Cardiac fibroblast (primary cell): Measurements from ENCODE around the gene ACP4.
A peak's percentile ranks its signal among the peaks of the same experiment; 100 is the strongest.
"Not testable (repeated sequence)": the region's sequence is repeated elsewhere in the genome, so short reads cannot be mapped to it uniquely, and the experiment has no call there.

Experiments used
- DNase-seq, 2 donors: peaks; one replicate each; pipeline versions ENCODE4 v3.0.0 to v3.0.0-alpha.2; 2010; ENCODE audit warnings: low read depth in 2 of 2
- H3K4me3 ChIP-seq, 2 donors: replicated peaks in 1 of 2; 1 replicate in 1 of 2; 2 replicates in 1 of 2; pipeline ENCODE4 v1.5.1; 2011; ENCODE audit warnings: low read depth in 2 of 2, low read length in 2 of 2, mild to moderate bottlenecking in 2 of 2, moderate library complexity in 1 of 2
- TF ChIP-seq, protein P1 (sequence below): IDR thresholded peaks from one replicate; pipeline ENCODE4 v1.5.1; 2011; ENCODE audit warnings: low read depth, mild to moderate bottlenecking, low read length, inconsistent platforms

ACP4 gene

DNA sequence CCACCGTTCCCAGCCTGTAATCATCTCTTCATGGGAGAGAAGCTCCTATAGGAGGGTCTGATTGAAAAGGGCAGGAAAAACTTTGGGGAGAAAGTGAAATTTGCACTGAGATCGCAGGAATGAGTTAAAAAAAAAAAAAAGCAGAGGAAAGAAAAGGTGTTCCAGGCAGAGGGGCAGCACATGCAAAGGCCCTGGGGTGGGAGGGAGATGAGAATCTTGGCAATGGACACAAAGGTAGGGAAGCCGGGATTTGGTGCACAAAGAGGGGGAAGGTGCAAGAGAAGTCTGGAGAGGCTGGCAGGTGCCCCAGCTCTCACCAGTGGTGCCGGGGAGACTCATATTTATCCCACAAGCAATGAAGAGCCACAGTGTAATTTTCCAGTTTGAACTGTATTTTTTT, 36.3 kb upstream of the ACP4 start:
- no peak for DNase-seq
- H3K4me3 ChIP-seq, result no peak overlapping the region
- TF ChIP-seq, protein P1, sequence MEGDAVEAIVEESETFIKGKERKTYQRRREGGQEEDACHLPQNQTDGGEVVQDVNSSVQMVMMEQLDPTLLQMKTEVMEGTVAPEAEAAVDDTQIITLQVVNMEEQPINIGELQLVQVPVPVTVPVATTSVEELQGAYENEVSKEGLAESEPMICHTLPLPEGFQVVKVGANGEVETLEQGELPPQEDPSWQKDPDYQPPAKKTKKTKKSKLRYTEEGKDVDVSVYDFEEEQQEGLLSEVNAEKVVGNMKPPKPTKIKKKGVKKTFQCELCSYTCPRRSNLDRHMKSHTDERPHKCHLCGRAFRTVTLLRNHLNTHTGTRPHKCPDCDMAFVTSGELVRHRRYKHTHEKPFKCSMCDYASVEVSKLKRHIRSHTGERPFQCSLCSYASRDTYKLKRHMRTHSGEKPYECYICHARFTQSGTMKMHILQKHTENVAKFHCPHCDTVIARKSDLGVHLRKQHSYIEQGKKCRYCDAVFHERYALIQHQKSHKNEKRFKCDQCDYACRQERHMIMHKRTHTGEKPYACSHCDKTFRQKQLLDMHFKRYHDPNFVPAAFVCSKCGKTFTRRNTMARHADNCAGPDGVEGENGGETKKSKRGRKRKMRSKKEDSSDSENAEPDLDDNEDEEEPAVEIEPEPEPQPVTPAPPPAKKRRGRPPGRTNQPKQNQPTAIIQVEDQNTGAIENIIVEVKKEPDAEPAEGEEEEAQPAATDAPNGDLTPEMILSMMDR, result no peak

DNA sequence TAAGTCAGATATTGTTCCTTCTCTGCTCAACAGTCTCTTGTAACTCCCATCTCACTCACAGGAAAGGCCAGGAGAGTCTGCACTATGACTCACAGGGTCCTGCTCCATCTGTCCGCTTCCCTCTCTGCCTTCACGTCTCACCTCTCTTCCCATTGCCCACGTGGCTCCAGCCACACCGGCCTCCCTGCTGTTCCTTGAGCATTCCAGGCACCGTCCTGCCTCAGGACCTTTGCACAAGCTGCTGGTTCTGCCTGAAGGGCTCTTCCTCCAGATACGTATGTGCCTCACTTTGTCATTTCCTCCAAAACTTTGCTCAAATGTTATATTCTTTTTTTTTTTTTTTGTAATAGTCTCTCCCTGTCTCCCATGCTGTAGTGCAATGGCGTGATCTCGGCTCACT, 34.0 kb upstream of the ACP4 start:
- DNase-seq, H3K4me3 ChIP-seq: not testable (repeated sequence)

DNA sequence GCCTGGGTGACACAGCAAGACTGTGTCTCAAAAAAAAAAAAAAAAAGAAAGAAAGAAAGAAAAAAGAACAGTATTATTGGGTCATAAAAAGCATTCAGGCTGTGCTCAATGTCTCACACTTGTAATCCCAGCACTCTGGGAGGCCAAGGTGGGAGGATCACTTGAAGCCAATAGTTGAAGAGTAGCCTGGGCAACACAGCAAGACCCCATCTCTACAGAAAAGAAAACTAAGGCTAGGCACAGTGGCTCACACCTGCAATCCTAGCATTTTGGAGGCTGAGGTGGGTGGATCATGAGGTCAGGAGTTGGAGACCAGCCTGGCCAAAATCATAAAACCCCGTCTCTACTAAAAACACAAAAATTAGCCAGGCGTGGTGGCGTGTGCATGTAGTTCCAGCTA, 32.6 kb upstream of the ACP4 start:
- not testable (repeated sequence) for H3K4me3 ChIP-seq

DNA sequence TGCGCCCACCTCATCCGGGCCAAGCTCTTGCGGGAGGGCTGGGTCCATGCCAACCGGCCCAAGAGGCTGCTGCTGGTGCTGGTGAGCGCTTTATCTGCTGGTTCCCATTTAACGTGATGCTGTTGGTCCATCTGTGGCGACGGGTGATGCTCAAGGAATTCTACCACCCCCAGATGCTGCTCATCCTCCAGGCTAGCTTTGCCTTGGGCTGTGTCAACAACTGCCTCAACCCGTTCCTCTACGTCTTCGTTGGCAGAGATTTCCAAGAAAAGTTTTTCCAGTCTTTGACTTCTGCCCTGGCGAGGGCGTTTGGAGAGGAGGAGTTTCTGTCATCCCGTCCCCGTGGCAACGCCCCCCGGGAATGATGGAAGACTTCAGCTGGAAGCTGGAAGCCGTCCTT, 31.1 kb upstream of the ACP4 start:
- not testable (repeated sequence) for H3K4me3 ChIP-seq, DNase-seq

More for the DNA sequence above, 32.6 kb upstream of the ACP4 start:
- not testable (repeated sequence) for DNase-seq

DNA sequence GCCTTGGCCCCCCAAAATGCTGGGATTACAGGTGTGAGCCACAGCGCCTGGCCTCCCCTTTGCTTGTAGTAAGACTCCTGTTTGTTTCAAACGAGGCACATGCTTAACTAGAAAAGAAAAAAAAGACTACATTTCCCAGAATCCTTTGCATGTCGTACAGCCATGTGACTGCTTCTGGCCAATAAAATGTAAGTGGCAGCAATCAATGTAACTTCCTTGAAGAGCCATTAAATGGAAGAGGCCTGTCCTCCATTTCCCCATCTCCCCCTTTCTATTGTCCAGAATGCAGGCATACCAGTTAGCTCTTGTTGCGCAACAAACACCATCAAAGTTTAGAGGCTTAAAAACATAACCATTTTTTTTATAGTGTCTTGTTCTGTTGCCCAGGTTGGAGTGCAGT, 30.3 kb upstream of the ACP4 start:
- TF ChIP-seq, protein P1, result no peak
- H3K4me3 ChIP-seq, result no peak overlapping the region
- DNase-seq, result peak; percentile 28 to 48

DNA sequence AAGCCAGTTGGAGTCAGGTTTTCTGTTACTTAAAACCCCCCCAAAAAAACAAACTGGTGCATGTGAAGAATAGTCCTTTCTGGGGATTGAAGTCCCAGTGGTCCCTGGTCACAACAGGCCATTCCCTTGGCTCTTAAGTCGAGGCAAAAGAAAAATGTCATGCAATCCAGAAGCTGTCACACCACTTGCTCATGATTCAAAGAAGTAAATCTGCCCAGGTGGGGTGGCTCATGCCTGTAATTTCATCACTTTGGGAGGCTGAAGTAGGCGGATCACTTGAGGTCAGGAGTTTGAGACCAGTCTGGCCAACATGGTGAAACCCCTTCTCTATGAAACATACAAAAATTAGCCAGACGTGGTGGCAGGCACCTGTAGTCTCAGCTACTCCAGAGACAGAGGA, 28.7 kb upstream of the ACP4 start:
- not testable (repeated sequence) for DNase-seq, H3K4me3 ChIP-seq

DNA sequence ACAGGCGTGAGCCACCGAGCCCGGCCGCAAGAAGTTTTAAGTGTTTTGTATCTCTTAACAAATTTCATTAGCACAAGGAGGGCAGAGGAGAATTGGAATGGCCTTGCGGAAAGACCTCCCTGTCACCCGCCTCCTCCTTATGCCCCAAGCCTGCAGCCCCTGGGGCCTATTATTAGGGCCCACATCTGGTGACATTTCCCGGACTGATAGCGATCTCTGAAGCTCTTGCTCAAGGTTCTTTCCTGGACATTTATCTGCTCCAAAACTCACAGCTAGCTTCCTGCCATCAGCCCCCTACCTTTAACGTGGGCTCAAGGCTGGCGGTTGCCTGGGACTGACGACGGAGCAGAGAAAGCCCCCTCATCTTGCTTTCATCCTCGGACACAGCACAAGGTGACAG, 26.7 kb upstream of the ACP4 start:
- not testable (repeated sequence) for DNase-seq, H3K4me3 ChIP-seq

DNA sequence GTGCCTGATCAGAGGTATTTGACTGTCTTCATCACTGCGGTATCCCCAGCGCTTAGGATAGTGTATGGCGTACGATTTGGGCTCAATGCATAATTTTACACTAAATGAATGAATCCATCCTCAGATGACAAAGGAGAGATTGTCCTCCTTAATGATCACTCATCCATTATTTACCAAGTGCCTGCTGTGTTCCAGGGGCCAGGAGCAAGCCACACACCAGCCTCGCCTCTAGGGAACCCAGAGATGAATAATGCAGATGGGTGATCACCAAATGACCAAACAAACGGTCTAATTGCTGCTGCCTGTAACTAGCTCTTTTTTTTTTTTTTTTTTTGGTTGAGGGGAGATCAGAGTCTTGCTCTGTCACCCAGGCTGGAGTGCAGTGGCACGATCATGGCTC, 25.8 kb upstream of the ACP4 start:
- TF ChIP-seq, protein P1, result no peak
- H3K4me3 ChIP-seq, result no peak overlapping the region
- no peak for DNase-seq

DNA sequence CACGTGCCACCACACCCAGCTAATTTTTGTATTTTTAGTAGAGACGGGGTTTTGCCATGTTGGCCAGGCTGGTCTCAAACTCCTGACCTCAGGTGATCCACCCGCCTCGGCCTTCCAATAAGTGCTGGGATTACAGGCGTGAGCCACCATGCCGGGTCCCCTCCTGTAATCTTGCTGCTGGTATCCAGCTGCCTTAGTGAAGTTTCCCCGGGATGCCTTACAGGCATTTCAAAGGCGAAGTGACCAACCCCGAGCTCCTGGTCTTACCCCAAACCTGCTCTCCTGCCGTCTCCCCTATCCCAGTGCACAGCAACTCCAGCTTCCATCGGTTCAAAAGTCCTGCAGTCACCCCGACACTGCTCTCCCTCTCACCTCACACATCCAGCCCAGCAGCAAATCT, 23.5 kb upstream of the ACP4 start:
- not testable (repeated sequence) for DNase-seq, H3K4me3 ChIP-seq

DNA sequence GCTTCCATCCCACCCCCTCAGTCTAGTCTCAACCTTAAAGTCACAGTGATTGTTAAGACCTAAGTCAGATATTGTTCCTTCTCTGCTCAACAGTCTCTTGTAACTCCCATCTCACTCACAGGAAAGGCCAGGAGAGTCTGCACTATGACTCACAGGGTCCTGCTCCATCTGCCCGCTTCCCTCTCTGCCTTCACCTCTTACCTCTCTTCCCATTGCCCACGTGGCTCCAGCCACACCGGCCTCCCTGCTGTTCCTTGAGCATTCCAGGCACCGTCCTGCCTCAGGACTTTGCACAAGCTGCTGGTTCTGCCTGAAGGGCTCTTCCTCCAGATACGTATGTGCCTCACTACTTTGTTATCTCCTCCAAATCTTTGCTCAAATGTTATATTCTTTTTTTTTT, 23.0 kb upstream of the ACP4 start:
- not testable (repeated sequence) for DNase-seq, H3K4me3 ChIP-seq

DNA sequence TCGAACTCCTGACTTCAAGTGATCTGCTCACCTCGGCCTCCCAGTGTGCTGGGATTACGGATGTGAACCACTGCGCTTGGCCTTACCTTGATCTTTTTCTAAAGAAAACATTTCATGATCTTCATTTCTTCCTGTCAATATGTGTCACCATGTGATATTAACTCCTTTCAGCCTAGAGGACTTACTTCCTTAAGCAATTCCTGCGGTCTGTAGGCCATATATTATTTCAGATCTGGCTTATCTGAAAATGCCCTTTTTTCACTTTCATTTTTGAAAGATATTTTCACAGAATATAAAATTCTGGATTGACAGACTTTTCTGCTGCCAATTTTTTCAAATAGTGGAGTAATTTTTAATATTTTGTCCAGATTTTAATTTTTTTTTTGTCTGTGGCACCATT, 21.9 kb upstream of the ACP4 start:
- H3K4me3 ChIP-seq, result no peak overlapping the region
- TF ChIP-seq, protein P1, result no peak
- no peak for DNase-seq

DNA sequence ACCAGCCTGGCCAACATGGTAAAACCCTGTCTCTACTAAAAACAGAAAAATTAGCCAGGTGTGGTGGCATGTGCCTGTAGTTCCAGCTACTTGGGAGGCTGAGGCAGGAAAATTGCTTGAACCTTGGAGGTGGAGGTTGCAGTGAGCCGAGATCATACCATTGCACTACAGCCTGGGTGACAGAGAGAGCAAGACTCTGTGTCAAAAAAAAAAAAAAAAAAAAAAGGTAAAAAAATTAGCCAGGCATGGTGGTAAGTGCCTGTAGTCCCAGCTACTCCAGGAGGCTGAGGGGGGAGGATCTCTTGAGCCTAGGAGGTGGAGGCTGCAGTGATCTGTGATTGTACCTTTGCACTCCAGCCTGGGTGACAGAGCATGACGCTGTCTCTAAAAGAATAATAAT, 20.1 kb upstream of the ACP4 start, which contains the start of gene GPR32:
Gene GPR32 (plus strand): TSS at position 301 of the 400 bp plus-strand sequence. CDS start 137 bp downstream, outside the sequence.
- not testable (repeated sequence) for DNase-seq, H3K4me3 ChIP-seq
